NCI-H748 treated with DMSO at 0.1 percent for 48 hours (cell line): Measurements from ENCODE around the gene PRR5L.
"Not testable (repeated sequence)": the region's sequence is repeated elsewhere in the genome, so short reads cannot be mapped to it uniquely, and the experiment has no call there.

Source experiments
- DNase-seq: peaks from one replicate; lab custom pipeline; 2025; lab: John Stamatoyannopoulos, UW

The PRR5L gene

GRCh38 chr11:36280531-36280930 is 15.6 kb upstream of the PRR5L start:
- no peak for DNase-seq

GRCh38 chr11:36281850-36282249 is 14.2 kb upstream of the PRR5L start:
- no peak for DNase-seq

DNA sequence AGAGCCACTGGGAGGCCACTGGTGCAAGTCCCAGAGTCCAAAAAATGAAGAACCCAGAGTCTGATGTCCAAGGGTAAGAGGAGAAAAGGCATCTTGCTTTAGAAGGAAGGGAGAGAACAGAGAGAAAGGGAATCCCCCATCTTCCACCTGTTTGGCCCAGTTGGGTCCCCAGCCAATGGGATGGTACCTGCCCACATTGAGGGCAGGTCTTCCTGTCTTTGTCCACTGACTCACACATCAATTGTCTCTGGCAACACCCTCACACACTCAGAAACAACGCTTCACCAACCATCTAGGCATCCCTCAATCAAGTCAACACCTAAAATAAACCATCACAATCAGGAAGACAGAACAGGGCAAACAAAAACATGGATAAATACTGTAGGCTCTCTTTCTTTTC is 13.2 kb upstream of the PRR5L start:
- no peak for DNase-seq

DNA sequence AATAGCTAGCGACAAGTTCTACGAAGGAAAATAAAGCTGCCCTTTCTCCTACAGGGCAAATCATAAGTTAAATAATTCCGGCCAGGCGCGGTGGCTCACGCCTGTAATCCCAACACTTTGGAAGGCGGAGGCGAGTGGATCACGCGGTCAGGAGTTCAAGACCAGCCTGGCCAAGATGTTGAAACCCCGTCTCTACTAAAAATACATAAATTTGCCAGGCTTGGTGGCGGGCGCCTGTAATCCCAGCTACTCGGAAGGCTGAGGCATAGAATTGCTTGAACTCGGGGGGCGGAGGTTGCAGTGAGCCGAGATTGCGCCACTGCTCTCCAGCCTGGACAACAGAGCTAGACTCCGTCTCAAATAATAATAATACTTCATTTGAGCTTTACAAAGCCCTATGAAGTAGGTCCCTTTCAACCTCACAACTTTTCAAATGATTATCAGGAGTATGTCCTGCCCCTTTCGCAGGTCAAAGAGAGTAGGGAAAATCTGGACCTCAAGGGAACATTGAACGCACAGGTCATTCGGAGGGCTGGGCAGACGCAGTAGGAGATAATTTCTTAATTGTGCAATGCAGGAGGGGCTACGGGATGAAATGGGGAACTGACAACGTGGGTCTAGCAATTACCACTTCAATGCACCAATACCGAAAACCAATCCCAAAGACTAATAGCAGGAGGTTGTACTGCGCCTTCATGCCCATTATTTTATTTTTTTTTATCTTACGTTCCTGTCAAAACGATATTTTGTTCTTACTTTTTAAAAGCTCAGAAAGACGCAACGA is 7.5 kb upstream of the PRR5L start:
- no peak for DNase-seq

DNA sequence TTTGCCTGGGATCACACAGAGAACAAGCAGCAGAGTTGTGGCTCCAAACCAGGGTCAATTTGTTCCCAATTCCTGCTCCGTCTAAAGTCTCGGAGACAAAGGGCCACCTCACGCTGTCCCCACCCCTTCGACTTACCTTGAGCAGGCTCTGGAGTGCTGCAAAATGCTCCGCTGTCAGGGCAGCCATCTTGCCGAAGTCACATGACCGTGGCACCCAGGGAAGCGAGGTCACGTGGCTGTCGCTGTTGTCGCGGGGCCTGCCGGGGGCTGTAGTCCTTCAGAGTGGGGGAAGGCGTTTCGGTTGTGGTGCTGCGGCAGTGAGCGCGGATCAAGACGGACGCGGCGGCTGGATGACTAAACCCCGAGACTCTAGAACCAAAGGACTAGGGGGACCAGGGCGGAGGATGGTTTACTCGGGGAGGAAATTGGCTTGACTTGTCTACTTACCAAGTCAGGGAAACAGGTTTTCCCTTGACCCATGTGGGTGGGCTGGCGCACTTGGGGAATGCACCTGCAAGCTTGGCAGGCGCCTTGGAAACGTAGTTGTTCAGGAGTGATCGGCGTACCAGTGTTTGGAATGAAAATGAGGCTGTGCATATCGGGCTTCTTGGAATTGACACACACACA is 6.7 kb upstream of the PRR5L start, which contains the start of gene COMMD9:
TSS of gene COMMD9 (minus strand) at position 199 of the 627 bp plus-strand sequence. CDS start at position 187, 12 bp downstream.
- DNase-seq = peak; percentile 85

- no peak for DNase-seq
Measured at GRCh38 chr11:36292311-36292722, 3.8 kb upstream of the PRR5L start.

DNA sequence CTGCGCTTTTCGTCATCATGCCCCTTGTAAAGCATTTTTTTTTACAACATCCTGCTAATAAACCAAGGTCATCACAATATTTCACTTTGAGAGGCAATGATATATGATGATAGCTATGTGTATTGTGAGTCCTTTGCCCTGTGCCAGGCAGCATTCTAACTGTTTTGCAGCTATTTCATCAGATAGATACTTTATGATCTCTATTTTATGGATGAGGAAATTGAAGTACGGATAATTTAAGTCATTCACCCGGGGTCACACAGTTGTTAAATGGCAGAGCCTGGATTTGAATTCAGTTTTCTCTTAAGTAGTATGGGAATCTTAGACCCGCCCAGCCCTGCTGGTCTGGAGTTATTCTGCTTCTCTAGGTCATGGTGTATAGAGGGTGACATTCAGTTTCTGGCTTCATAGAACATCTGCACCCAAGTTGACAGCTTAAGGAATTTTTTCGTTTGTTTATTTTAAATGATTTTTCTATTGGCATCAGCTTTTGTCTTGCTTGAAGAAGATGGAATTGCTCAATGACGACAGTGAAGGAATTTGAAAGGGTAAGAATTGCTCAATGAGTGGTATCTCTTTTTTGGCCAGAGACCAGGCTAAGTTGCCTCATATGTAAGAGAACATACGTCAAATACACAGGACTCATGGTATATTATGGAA is 926 bp downstream of the PRR5L start:
- no peak for DNase-seq

DNA sequence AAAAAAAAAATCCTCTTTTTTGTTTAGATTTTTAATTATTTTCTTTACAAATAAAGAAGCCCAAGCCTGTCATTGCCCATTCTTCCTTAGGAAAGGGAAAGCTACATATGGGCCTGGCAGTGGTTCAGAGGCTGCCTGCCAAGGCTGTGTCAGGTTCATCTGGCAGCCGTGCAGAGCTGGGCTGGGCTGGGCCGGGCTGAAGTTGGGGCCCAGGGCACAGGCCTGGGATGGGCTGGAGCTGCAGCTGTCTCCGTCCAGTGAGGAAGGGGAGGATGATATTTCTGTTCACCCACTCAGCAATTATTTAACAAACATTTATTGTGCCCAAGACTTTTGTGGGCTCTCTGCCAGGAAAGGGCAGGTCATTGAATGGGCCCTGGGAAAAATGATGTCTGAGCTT is 4.6 kb downstream of the PRR5L start:
- DNase-seq = no peak

DNA sequence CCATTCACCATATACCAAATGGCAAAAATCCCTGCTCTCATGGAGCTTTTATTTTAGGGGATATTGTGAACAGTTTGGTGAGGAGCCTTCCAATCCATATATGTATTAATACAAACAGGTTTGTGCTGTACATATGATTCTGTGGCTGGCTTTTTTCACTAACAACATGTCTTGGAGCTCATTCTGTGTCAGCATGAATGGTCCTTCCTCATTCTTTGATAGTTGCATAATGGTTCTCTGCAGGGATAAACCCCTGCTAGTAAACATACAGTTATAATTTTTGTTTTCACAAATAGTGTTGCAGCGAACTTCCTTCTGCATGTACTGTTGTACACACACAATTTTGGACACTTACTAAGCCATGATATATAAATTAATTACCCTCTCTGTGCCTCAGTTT is 8.3 kb downstream of the PRR5L start:
- no peak for DNase-seq

GRCh38 chr11:36305047-36305446 is 9.0 kb downstream of the PRR5L start:
- DNase-seq = no peak

- no peak for DNase-seq
Measured at GRCh38 chr11:36306888-36307287, 10.8 kb downstream of the PRR5L start.

- DNase-seq = no peak
Measured at GRCh38 chr11:36308577-36308976, 12.5 kb downstream of the PRR5L start.

- no peak for DNase-seq
Measured at GRCh38 chr11:36309779-36310178, 13.7 kb downstream of the PRR5L start.

- no peak for DNase-seq
Measured at GRCh38 chr11:36311926-36312595, 16.0 kb downstream of the PRR5L start.

GRCh38 chr11:36312611-36313472 is 16.8 kb downstream of the PRR5L start:
- no peak for DNase-seq

- no peak for DNase-seq
Measured at GRCh38 chr11:36313750-36314433, 17.8 kb downstream of the PRR5L start.

- DNase-seq = no peak
Measured at GRCh38 chr11:36314434-36314767, 18.3 kb downstream of the PRR5L start.

DNA sequence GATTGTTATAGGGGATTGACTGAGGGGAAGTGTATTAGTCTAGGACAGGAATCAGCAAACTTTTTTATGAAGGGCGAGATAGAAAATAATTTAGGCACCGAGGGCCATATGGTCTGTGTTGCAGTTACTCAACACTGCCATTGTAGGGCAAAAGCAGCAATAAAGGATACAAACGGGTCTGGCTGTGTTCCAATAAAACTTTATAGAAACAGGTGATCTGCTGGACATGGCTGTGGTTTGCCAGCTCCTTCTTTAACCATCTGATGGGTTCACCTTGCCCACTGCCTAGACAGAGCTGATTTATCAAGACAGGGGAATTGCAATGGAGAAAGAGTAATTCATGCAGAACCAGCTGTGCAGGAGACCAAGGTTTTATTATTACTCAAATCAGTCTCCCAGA is 20.0 kb downstream of the PRR5L start:
- DNase-seq = no peak

DNA sequence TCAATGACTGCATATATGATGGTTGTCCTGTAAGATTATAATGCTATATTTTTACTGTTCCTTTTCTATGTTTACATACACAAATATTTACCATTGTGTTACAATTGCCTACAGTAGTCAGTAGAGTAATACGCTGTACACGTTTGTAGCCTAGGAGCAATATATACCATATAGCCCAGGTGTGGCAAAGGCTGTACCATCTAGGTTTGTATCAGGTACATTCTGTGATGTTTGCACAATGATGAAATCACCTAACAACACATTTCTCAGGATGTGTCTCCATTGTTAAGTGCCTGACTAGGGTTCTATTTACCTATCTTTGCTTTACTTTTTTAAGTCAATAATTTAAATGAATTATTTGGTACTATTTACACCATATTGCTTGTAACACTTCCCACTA is 21.9 kb downstream of the PRR5L start:
- no peak for DNase-seq

- DNase-seq = not testable (repeated sequence)
Measured at GRCh38 chr11:36324956-36325355, 28.9 kb downstream of the PRR5L start.

- DNase-seq = not testable (repeated sequence)
Measured at GRCh38 chr11:36325403-36325802, 29.3 kb downstream of the PRR5L start.
